GM12874 (cell line): ENCODE data around the gene DBI.

Experiments used
- CTCF ChIP-seq: IDR thresholded peaks from 2 replicates; pipeline ENCODE4 v1.5.1; 2011; ENCODE audit warnings: low read depth, mild to moderate bottlenecking, control low read depth, low read length, moderate library complexity; ENCODE audit not compliant: insufficient read depth

DBI gene

DNA sequence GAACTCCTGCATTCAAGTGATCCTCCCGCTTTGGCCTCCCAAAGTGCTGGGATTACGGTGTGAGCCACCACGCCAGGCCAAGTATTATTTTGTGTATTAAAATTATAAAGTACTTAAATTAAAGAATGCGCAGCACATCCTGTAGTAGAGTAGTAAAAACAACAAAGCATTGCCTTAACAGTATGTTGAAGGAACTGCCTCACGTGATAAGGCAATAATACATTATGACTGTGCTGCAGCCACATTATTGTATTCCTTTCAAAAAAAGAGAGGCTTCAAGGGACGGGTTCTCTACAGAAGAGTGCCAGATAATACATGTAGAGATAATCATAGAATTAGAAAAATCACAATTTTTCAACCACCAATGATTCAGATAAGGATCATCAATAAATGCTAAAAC lies 33.8 kb upstream of the DBI start:
- no peak for TF ChIP-seq CTCF

DNA sequence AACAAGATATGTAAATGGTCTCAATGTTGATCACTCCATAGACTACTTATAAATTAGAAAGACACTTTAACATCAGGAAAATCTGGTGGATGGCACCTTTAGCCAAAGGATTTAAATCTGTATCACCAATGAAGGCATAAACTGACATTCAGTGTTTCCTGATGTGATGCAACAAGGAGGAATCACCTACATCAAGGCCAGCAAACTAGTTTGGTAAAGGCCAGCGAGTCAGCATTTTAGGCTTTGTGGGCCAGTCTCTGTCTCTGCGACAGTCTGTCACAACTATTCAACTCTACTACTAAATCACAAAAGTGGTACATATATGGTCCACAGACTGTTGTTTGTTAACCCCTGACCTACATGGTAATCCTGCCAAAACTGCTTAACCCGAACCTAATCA lies 33.4 kb upstream of the DBI start:
- TF ChIP-seq CTCF, result no peak

DNA sequence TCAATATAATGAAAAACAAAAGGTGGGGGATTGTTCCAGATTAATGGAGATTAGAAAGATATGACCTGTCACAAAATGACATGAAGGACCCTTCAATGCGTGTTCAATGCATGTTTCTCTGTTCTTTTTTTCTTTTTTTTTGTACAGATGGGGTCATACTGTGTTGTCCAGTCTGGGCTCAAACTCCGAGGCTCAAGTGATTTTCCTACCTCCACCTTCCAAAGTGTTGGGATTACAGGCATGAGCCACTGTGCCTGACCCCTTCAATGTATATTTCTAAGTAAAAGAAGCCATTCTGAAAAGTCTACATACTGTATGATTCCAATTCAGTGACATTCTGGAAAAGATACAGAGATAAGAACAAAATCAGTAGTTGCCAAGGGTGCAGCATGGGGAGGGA lies 32.9 kb upstream of the DBI start:
- TF ChIP-seq CTCF, result no peak

DNA sequence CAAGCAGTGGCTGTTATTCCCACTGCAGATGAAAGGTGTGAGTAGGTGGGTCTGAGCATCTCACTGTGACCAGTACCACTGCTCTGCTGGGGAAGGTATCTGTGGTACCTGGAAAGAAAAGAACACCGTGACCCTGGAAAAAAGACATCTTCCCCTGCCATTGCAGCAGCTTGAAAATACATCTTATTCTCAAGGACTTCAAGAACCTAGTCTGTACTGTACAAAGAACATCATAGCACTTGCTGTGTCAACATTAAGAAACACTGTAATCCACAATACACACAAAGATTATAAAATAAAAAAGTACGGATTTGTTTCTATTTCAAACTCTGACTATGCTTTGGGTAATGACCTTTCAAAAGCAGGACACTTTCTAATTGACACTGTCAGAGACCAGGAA lies 29.0 kb upstream of the DBI start:
- no peak for TF ChIP-seq CTCF

GRCh38 chr2:119338272-119338671 lies 28.5 kb upstream of the DBI start:
- no peak for TF ChIP-seq CTCF

DNA sequence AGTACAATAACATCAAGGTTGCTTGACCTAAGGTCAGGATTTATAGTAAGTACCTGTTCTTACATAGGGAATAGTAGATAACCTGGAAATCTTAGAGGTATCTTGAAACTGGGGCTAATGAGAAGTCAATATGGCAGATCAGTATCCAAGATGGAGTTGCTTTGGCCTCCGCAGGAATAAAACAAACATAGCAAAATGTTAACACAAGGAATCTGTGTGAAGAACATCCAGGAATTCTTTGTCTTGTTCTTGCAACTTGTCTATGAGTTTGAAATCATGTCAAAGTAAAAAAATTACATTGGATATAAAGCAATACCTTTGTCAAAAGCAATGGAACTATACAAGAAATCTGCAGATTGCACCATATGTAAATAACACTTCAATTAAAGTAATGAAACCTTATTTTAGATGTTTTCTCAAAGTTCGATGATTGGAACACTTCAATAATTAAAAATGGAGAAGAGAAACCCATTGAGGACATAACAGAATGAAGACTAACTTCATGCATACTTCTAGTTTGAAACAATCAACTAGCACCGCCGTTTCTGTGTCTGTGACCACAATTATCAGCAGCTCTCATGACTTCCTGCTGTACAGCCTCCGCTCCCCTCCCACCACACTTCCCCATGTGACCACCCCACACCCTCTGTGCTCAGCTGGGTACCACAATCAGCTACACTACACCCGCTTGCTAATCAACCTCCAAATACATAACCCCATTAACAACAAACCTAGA lies 27.8 kb upstream of the DBI start:
- TF ChIP-seq CTCF, result no peak

DNA sequence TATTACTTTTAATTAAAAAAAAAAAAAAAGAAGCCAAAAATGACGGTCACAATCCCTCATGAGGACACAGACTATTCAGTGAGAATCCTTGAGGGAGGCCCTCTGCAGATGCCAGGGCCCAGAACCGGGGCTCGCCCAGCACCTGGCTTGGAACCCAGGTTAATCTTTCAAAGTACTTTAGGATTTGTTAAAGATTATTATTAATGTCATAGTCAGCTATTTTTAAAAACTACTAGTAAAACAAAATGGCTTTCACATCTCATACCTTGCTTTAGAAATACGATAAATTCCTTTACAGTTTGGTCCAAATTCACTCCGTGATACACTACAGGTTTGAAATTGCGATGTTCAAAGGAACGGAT lies 27.2 kb upstream of the DBI start:
- no peak for TF ChIP-seq CTCF
